CD14-positive monocyte (primary cell): ENCODE measurements around the gene CMTM4. TPM values are rescaled to one million over a fixed set of nuclear protein-coding genes. Genes with fewer than 3 reads are reported as not detected.

Experiments used
- DNase-seq, 3 donors: peaks; one replicate each; pipeline ENCODE4 v3.0.0-alpha.2; 2011 to 2022
- H2AFZ ChIP-seq: 2 replicates; pipeline ENCODE4 v1.6.0; 2012; ENCODE audit warnings: mild to moderate bottlenecking, low read depth, low read length, inconsistent platforms; ENCODE audit not compliant: insufficient read depth, poor library complexity, severe bottlenecking
- H3K27ac ChIP-seq, 2 donors: 1 replicate in 1 of 2; 2 replicates in 1 of 2; pipeline ENCODE4 v1.5.1; 2012 to 2013; ENCODE audit warnings: low read length in 2 of 2, control low read depth in 1 of 2, inconsistent platforms in 1 of 2, low read depth in 1 of 2, mild to moderate bottlenecking in 1 of 2
- H3K27me3 ChIP-seq, 2 donors: one replicate each; pipeline versions ENCODE4 v1.6.0 to v1.6.1; 2011 to 2013; ENCODE audit warnings: low read length in 2 of 2; ENCODE audit not compliant: control insufficient read depth in 2 of 2, insufficient read depth in 2 of 2
- H3K36me3 ChIP-seq, 2 donors: replicated peaks in 1 of 2; 1 replicate in 1 of 2; 2 replicates in 1 of 2; pipeline versions ENCODE4 v1.5.1 to v1.6.1; 2012 to 2013; ENCODE audit warnings: low read length in 2 of 2, control low read depth in 1 of 2, inconsistent platforms in 1 of 2, mild to moderate bottlenecking in 1 of 2; ENCODE audit not compliant: insufficient read depth in 2 of 2, control insufficient read depth in 1 of 2
- H3K4me1 ChIP-seq, 2 donors: 1 replicate in 1 of 2; 2 replicates in 1 of 2; pipeline versions ENCODE4 v1.5.1 to v1.6.1; 2012 to 2013; ENCODE audit warnings: low read length in 2 of 2, control low read depth in 1 of 2, inconsistent platforms in 1 of 2, mild to moderate bottlenecking in 1 of 2, moderate library complexity in 1 of 2; ENCODE audit not compliant: insufficient read depth in 2 of 2, control insufficient read depth in 1 of 2
- H3K4me2 ChIP-seq: replicated peaks from 2 replicates; pipeline ENCODE3; 2012; ENCODE audit warnings: low read length, moderate library complexity, mild to moderate bottlenecking; ENCODE audit not compliant: poor library complexity, severe bottlenecking; ENCODE audit errors: extremely low read depth
- H3K4me3 ChIP-seq, 3 experiments: fragments of 200-600 bp in 1 of 3; sonication (generic) in 1 of 3; replicated peaks in 1 of 3; 1 replicate in 2 of 3; 2 replicates in 1 of 3; pipeline ENCODE4 v1.5.1; 2011 to 2013; ENCODE audit warnings: low read length in 3 of 3, mild to moderate bottlenecking in 3 of 3, control low read depth in 2 of 3, low read depth in 2 of 3, inconsistent platforms in 1 of 3, moderate library complexity in 1 of 3
- H3K79me2 ChIP-seq: 2 replicates; pipeline ENCODE4 v1.6.0; 2012; ENCODE audit warnings: mild to moderate bottlenecking, control low read depth, inconsistent platforms, low read length, moderate library complexity; ENCODE audit not compliant: insufficient read depth
- H3K9ac ChIP-seq: 2 replicates; pipeline ENCODE4 v1.6.0; 2017; ENCODE audit warnings: low read length, mild to moderate bottlenecking; ENCODE audit not compliant: insufficient read depth, poor library complexity, severe bottlenecking
- H3K9me3 ChIP-seq, 2 donors: replicated peaks in 1 of 2; 1 replicate in 1 of 2; 2 replicates in 1 of 2; pipeline versions ENCODE4 v1.5.1 to v1.6.1; 2012 to 2013; ENCODE audit warnings: low read length in 2 of 2, control low read depth in 1 of 2; ENCODE audit not compliant: control insufficient read depth in 1 of 2, insufficient read depth in 1 of 2
- H4K20me1 ChIP-seq: 2 replicates; pipeline ENCODE4 v1.6.0; 2012; ENCODE audit warnings: mild to moderate bottlenecking, low read length, control low read depth, moderate library complexity; ENCODE audit not compliant: insufficient read depth
- H3K27ac Mint-ChIP-seq, 7 donors: one replicate each; pipeline ENCODE4 v1.8.0; 2020; ENCODE audit warnings: mild to moderate bottlenecking in 7 of 7, mixed read lengths in 7 of 7, moderate library complexity in 6 of 7, inconsistent platforms in 2 of 7
- H3K27me3 Mint-ChIP-seq, 3 donors: one replicate each; pipeline ENCODE4 v1.8.0; 2021 to 2022; ENCODE audit warnings: low read depth in 3 of 3, mild to moderate bottlenecking in 3 of 3, mixed read lengths in 3 of 3, moderate library complexity in 3 of 3, inconsistent platforms in 1 of 3
- H3K36me3 Mint-ChIP-seq, 2 donors: one replicate each; pipeline ENCODE4 v1.8.0; 2020; ENCODE audit warnings: mixed read lengths in 2 of 2, inconsistent platforms in 1 of 2, mild to moderate bottlenecking in 1 of 2
- H3K4me1 Mint-ChIP-seq: one replicate; pipeline ENCODE4 v1.8.0; 2020; ENCODE audit warnings: mild to moderate bottlenecking, mixed read lengths
- H3K4me3 Mint-ChIP-seq, 2 donors: one replicate each; pipeline ENCODE4 v1.8.0; 2020; ENCODE audit warnings: mild to moderate bottlenecking in 2 of 2, mixed read lengths in 2 of 2, moderate library complexity in 1 of 2
- H3K9me3 Mint-ChIP-seq, 7 donors: one replicate each; pipeline ENCODE4 v1.8.0; 2020 to 2022; ENCODE audit warnings: mixed read lengths in 7 of 7, mild to moderate bottlenecking in 6 of 7, moderate library complexity in 6 of 7, inconsistent platforms in 2 of 7
- WGBS: methylation state at CpG from one replicate; pipeline ENCODE4 v1.1.5; 2013; ENCODE audit warnings: missing lambda C conversion rate; ENCODE audit not compliant: insufficient coverage; 5-methylcytosine and 5-hydroxymethylcytosine counted together
- intact Hi-C, 2 donors: fragments of 100-400 bp; cut with micrococcal nuclease; formaldehyde crosslinking; loops; one replicate each; pipeline versions ENCODE4 v1.15.0 to v1.15.1; 2023
- polyA plus RNA-seq, 3 donors: library from polyadenylated mRNA; depleted of rRNA in 1 of 3; unstranded in 2 of 3; stranded (reverse) in 1 of 3; fragments of 300-500 nt in 2 of 3; fragments of >200 nt in 1 of 3; fragmentation: Illumina TruSeq in 2 of 3; gene quantifications; 1 replicate in 2 of 3; 2 replicates in 1 of 3; pipeline ENCODE4 v1.2.3, GENCODE V29; 2012 to 2021
- TF ChIP-seq, protein P1 (sequence below): fragments of 200-600 bp; IDR thresholded peaks from one replicate; pipeline ENCODE4 v1.8.0; 2022; ENCODE audit warnings: antibody characterized with exemption, mild to moderate bottlenecking

CMTM4 gene
- polyA plus RNA-seq, 3 donors = 0.41 to 21.2 (median 0.45) TPM

DNA sequence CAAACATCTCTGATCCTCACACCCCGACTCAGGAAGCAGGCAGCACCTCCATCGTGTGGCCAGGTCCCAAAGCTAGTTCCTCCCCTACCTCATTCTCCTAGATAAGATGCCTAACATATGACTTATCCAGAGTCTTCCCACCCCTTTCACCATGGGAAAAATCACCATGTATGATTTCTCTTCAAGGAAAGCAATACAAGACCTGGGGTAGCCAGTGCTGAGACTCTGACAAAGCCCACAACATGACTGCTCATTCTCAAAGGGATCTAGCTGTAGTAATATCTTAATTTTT is 45.1 kb downstream of the CMTM4 start:
- Mint-ChIP-seq H3K9me3 (peaks cover 0 to 2% (median 0%) of the 10 kb centered on the region in 7 donors), H3K4me3 (peak overlapping the region; percentile 67 to 87), H3K27me3 (peaks cover 0 to 1% (median 0%) of the 10 kb centered on the region in 3 donors), H3K4me1 (peaks cover 50% of the 10 kb centered on the region), H3K36me3 (no peaks in the 10 kb centered on the region), H3K27ac (peak overlapping the region in 4 of 7 donors; percentile 11 to 81 (median 80))
- 73% methylated on average over 2 of the region's 2 CpGs for WGBS
- H4K20me1 ChIP-seq = peaks cover 5% of the 10 kb centered on the region
- TF ChIP-seq, protein P1, sequence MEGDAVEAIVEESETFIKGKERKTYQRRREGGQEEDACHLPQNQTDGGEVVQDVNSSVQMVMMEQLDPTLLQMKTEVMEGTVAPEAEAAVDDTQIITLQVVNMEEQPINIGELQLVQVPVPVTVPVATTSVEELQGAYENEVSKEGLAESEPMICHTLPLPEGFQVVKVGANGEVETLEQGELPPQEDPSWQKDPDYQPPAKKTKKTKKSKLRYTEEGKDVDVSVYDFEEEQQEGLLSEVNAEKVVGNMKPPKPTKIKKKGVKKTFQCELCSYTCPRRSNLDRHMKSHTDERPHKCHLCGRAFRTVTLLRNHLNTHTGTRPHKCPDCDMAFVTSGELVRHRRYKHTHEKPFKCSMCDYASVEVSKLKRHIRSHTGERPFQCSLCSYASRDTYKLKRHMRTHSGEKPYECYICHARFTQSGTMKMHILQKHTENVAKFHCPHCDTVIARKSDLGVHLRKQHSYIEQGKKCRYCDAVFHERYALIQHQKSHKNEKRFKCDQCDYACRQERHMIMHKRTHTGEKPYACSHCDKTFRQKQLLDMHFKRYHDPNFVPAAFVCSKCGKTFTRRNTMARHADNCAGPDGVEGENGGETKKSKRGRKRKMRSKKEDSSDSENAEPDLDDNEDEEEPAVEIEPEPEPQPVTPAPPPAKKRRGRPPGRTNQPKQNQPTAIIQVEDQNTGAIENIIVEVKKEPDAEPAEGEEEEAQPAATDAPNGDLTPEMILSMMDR = no peak
- peaks cover 46 to 48% of the 10 kb centered on the region in 2 donors for H3K4me1 ChIP-seq
- peak overlapping the region; percentile 56 for H3K4me2 ChIP-seq
- peaks cover 81% of the 10 kb centered on the region for H3K79me2 ChIP-seq
- DNase-seq = no peak
- no peak overlapping the region for H2AFZ ChIP-seq
- peak overlapping the region in 2 of 3 experiments; percentile 5 to 48 for H3K4me3 ChIP-seq
- H3K27ac ChIP-seq = peak overlapping the region in 1 of 2 donors; percentile 71
- no peaks in the 10 kb centered on the region for H3K27me3 ChIP-seq
- H3K9me3 ChIP-seq = no peaks in the 10 kb centered on the region
- no peak overlapping the region for H3K9ac ChIP-seq
- H3K36me3 ChIP-seq = no peaks in the 10 kb centered on the region
- intact Hi-C loops = loop anchor here in 1 of 2 donors (5.0 kb wide), 1 partner anchor 46 kb away; the partner anchor contains the start of gene CMTM4

DNA sequence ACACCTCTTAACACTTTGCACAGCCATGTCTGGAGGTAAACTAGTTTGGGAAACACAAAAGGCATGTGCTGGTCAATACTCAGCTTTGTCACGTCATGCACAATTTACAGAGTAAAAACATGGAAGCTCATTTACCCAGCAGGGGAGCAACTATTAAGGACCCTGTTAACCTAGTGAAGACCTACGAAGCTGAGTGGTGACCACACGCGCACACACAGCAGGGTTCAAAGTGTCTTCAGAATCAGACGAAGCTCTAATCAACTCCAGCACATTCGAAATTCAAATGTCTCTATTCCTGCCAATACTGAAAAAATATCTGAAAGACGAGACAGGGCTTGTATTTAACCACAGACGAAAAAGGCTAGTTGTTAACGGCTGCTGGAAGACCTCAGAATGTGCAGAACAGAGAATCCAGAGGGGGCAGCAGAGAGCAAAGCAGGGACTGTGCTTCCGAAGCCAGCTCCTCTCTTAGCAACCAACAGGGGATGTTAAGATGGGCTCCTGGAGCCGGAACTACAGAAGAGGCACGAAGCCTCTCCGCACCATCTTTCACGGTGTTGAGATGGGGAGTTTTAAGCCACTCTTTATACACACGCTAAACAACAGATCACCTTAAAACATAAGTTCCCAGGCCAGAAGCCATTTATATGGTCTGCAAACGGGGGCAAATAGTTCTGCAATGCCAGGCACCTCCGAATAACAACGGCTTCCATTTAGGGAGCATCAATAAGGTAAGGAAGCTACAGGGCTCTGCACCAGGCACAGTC is 45.7 kb downstream of the CMTM4 start:
- no peak overlapping the region for H3K27ac ChIP-seq
- 38% methylated on average over 10 of the region's 18 CpGs for WGBS
- no peaks in the 10 kb centered on the region for H3K27me3 ChIP-seq
- peak; percentile 69 to 82 (median 78) for DNase-seq
- intact Hi-C loops = loop anchor here in 1 of 2 donors (5.0 kb wide), 1 partner anchor 46 kb away; the partner anchor contains the start of gene CMTM4
- Mint-ChIP-seq H3K36me3 (no peaks in the 10 kb centered on the region), H3K27me3 (peaks cover 0 to 1% (median 0%) of the 10 kb centered on the region in 3 donors), H3K9me3 (peaks cover 0 to 2% (median 0%) of the 10 kb centered on the region in 7 donors), H3K4me1 (peaks cover 49% of the 10 kb centered on the region), H3K27ac (peak overlapping the region in 5 of 7 donors; percentile 11 to 81 (median 45)), H3K4me3 (peak overlapping the region; percentile 67 to 87)
- H3K4me3 ChIP-seq = peak overlapping the region in 2 of 3 experiments; percentile 5 to 48
- TF ChIP-seq, protein P1 = peak; percentile 96
- no peak overlapping the region for H3K9ac ChIP-seq
- peaks cover 5% of the 10 kb centered on the region for H4K20me1 ChIP-seq
- no peak overlapping the region for H2AFZ ChIP-seq
- H3K79me2 ChIP-seq = peaks cover 78% of the 10 kb centered on the region
- no peaks in the 10 kb centered on the region for H3K36me3 ChIP-seq
- peak overlapping the region; percentile 56 for H3K4me2 ChIP-seq
- H3K9me3 ChIP-seq = no peaks in the 10 kb centered on the region
- peaks cover 46 to 48% of the 10 kb centered on the region in 2 donors for H3K4me1 ChIP-seq
